Kidney (tissue), 14 donors: Measurements from ENCODE around the gene AGPAT3. TPM values are rescaled to one million over a fixed set of nuclear protein-coding genes. Genes with fewer than 3 reads are reported as not detected.

Experiments used
- DNase-seq, 5 donors: peaks; one replicate each; pipeline ENCODE4 v3.0.0-alpha.2; 2013 to 2020
- FAIRE-seq: peaks from 2 replicates; lab custom pipeline; 2012; peaks lifted over from hg19 to GRCh38; lab: Jason Lieb, UNC
- H3K27ac ChIP-seq, 2 donors: one replicate each; pipeline ENCODE4 v1.7.0; 2013; ENCODE audit warnings: low read depth in 2 of 2, low read length in 2 of 2, inconsistent platforms in 1 of 2
- H3K27me3 ChIP-seq: one replicate; pipeline ENCODE4 v1.7.1; 2013; ENCODE audit warnings: low read length, inconsistent platforms; ENCODE audit not compliant: control insufficient read depth, insufficient read depth
- H3K36me3 ChIP-seq, 3 donors: one replicate each; pipeline versions ENCODE4 v1.7.0 to v1.7.1; 2013; ENCODE audit warnings: low read length in 3 of 3, control low read depth in 1 of 3, inconsistent platforms in 1 of 3; ENCODE audit not compliant: insufficient read depth in 3 of 3, control insufficient read depth in 2 of 3
- H3K4me1 ChIP-seq, 3 donors: one replicate each; pipeline versions ENCODE4 v1.7.0 to v1.7.1; 2013; ENCODE audit warnings: low read length in 3 of 3, inconsistent platforms in 1 of 3, low read depth in 1 of 3; ENCODE audit not compliant: control insufficient read depth in 2 of 3, insufficient read depth in 2 of 3
- H3K4me3 ChIP-seq, 3 donors: one replicate each; pipeline versions ENCODE4 v1.7.0 to v1.8.1; 2013; ENCODE audit warnings: low read length in 3 of 3, control low read depth in 1 of 3, inconsistent platforms in 1 of 3
- H3K9ac ChIP-seq, 3 donors: one replicate each; pipeline versions ENCODE4 v1.7.0 to v1.7.1; 2013; ENCODE audit warnings: low read length in 3 of 3, control low read depth in 1 of 3, inconsistent platforms in 1 of 3
- H3K9me3 ChIP-seq, 3 donors: one replicate each; pipeline versions ENCODE4 v1.7.0 to v1.7.1; 2013; ENCODE audit warnings: low read length in 3 of 3, control low read depth in 1 of 3, inconsistent platforms in 1 of 3; ENCODE audit not compliant: control insufficient read depth in 2 of 3, insufficient read depth in 1 of 3
- intact Hi-C: fragments of 100-400 bp; cut with DNase I; formaldehyde crosslinking; loops from one replicate; pipeline ENCODE4 v1.11.1; 2022
- polyA plus RNA-seq: library from polyadenylated mRNA; stranded (reverse); fragments of 350-450 nt; fragmentation: Illumina TruSeq; extraction: RNeasy Lipid Tissue Mini Kit (QIAGEN cat#74804); gene quantifications from one replicate; pipeline ENCODE4 v1.2.3, GENCODE V29; 2014; ENCODE audit warnings: low read depth, low replicate concordance; ENCODE audit not compliant: insufficient read depth
- total RNA-seq: library from RNA; stranded (reverse); fragmentation: NEBNext Ultra II Directional; extraction: Animal tissue kit (Norgen Biotek cat#: 25700); gene quantifications from one replicate; pipeline ENCODE4 v1.2.1, GENCODE V29; 2021
- TF ChIP-seq, protein P1 (sequence below): IDR thresholded peaks from 3 replicates; pipeline ENCODE4 v1.5.1; 2012; ENCODE audit warnings: mild to moderate bottlenecking, moderate library complexity, borderline replicate concordance; ENCODE audit not compliant: insufficient read depth; ENCODE audit errors: extremely low read depth
- donor health status: control.
- donor health status: control.
- donor health status: control.
- donor health status: control.
- donor health status: control.
- donor health status: DM: yes; HTN: yes; CAD: no.
- donor health status: Normal renal cell carcinoma (clear cell type).

Gene AGPAT3
- total and polyA plus RNA-seq, 2 donors from 2014 or later, result 40.3 to 86.2 TPM

DNA sequence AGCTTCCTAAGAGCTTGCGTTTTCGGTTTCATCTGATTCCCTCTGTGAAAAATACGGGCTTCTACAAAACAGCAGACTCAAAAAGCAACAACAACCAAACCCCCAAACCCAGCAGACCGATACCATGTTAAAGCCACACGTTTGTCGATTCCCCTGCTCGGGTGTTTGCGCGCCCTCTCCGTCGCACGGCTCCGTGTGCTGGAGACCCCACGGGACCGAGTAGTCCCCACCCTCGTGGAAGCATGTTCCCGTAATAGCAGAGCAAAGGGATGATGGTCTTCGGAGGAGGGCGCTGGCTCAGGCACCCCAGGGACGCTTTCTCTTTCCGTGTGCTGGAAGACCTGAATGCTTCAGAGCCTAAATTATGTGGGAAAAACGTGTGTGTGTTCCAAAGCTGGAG lies 42.7 kb downstream of the AGPAT3 start:
- intact Hi-C loops, result no loop called here
- Histone ChIP-seq H3K9ac (peak overlapping the region in 1 of 3 donors; percentile 49), H3K9me3 (no peaks in the 10 kb centered on the region), H3K4me1 (peaks cover 0 to 36% (median 29%) of the 10 kb centered on the region in 3 donors), H3K4me3 (no peak overlapping the region), H3K36me3 (peaks cover 0 to 3% (median 3%) of the 10 kb centered on the region in 3 donors), H3K27me3 (no peaks in the 10 kb centered on the region), H3K27ac (no peak overlapping the region)
- FAIRE-seq, result no peak
- TF ChIP-seq, protein P1, sequence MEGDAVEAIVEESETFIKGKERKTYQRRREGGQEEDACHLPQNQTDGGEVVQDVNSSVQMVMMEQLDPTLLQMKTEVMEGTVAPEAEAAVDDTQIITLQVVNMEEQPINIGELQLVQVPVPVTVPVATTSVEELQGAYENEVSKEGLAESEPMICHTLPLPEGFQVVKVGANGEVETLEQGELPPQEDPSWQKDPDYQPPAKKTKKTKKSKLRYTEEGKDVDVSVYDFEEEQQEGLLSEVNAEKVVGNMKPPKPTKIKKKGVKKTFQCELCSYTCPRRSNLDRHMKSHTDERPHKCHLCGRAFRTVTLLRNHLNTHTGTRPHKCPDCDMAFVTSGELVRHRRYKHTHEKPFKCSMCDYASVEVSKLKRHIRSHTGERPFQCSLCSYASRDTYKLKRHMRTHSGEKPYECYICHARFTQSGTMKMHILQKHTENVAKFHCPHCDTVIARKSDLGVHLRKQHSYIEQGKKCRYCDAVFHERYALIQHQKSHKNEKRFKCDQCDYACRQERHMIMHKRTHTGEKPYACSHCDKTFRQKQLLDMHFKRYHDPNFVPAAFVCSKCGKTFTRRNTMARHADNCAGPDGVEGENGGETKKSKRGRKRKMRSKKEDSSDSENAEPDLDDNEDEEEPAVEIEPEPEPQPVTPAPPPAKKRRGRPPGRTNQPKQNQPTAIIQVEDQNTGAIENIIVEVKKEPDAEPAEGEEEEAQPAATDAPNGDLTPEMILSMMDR, result no peak
- DNase-seq, result peak in 1 of 5 donors; percentile 23

DNA sequence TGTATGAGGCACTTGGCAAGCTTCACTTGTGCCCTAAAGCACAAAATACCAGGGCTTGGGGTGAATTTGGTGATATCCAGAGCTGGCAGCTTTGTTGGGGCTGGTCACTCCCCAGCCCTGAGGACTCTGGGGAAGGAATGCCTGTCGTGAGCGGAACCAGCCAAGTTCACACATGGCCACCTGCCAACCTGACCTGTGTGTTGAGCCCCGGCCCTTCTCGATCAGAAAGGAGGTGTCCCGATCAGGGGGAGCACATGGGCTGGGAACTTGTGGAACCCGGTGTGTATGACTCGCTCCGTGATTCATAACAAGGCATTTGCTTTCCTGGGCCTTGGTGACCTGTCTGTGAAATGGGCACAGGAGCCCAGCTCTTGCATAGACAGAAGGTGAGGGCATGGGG lies 43.1 kb downstream of the AGPAT3 start:
- DNase-seq (peak in 1 of 5 donors; percentile 73), FAIRE-seq (no peak)
- no peaks in the 10 kb centered on the region for H3K27me3 ChIP-seq
- no peaks in the 10 kb centered on the region for H3K9me3 ChIP-seq
- no peak overlapping the region for H3K27ac ChIP-seq
- H3K36me3 ChIP-seq, result peaks cover 0 to 3% (median 3%) of the 10 kb centered on the region in 3 donors
- no peak overlapping the region for H3K4me3 ChIP-seq
- TF ChIP-seq, protein P1, result no peak
- intact Hi-C loops, result no loop called here
- peak overlapping the region in 1 of 3 donors; percentile 49 for H3K9ac ChIP-seq
- H3K4me1 ChIP-seq, result peaks cover 0 to 32% (median 29%) of the 10 kb centered on the region in 3 donors

DNA sequence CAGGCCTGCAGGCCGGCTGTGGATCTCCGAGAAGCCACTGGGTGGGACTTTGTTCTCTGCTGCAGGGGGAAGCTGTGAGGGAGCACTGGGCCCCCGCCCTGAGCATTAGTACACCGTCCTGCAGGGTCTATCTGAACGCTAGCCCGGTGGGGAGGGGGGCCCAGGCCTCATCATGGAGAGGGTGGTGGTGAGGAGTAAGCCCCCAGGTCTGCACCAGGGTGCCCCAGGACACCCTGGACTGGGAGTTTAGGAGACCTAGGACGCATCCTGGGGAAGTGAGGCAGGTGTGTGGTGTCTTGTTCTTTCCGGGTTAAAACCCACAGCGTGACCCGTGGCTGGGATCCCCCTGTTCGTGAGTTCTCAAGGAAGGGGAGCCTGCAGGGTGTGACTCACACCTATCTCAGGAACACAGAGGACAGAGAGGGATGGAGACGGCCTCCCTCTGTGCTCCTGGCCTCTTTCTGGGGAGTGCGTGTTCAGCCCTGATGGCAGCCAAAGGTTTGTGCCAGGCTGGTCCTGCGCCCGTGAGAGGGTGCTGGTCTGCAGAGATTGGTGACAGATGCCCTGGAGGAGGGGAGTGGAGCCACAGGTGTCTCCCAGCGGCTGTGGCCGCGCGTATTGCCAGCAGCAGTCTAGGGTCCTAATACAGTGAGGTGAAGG lies 44.8 kb downstream of the AGPAT3 start:
- Histone ChIP-seq H3K9ac (no peak overlapping the region), H3K27me3 (no peaks in the 10 kb centered on the region), H3K27ac (no peak overlapping the region), H3K9me3 (no peaks in the 10 kb centered on the region), H3K4me1 (peaks cover 0 to 29% (median 28%) of the 10 kb centered on the region in 3 donors), H3K4me3 (no peak overlapping the region), H3K36me3 (peaks cover 0 to 3% (median 0%) of the 10 kb centered on the region in 3 donors)
- DNase-seq (peak in 1 of 5 donors; percentile 55), FAIRE-seq (no peak)
- TF ChIP-seq, protein P1, result no peak
- intact Hi-C loops, result no loop called here
